ENCODE measurements around the gene ASPDH. TPM values are rescaled to one million over a fixed set of nuclear protein-coding genes. Genes with fewer than 3 reads are reported as not detected.

Gene ASPDH
- polyA plus RNA-seq, 3 donors: not detected

GRCh38 chr19:50517704-50518075 lies 4.0 kb upstream of the ASPDH start:
- WGBS (ENCODE audit: insufficient coverage): 97% methylated on average over 33 of the region's 37 CpGs

GRCh38 chr19:50516964-50517703 lies 3.4 kb upstream of the ASPDH start:
- no peaks in the 10 kb centered on the region for H3K36me3 Mint-ChIP-seq
- 83% methylated on average over 30 of the region's 53 CpGs for WGBS (ENCODE audit: insufficient coverage)
- Histone ChIP-seq H3K36me3 (replicated peaks in 1 of 2; ENCODE audit: control insufficient read depth in 1 of 2, insufficient read depth in 2 of 2, low read length in 2 of 2) (no peaks in the 10 kb centered on the region), H3K27ac (ENCODE audit: low read depth in 1 of 2, low read length in 2 of 2) (no peak overlapping the region), H4K20me1 (ENCODE audit: insufficient read depth, low read length) (no peaks in the 10 kb centered on the region), H3K4me1 (ENCODE audit: control insufficient read depth in 1 of 2, insufficient read depth in 2 of 2, low read length in 2 of 2) (no peaks in the 10 kb centered on the region), H3K27me3 (ENCODE audit: control insufficient read depth in 2 of 2, insufficient read depth in 2 of 2, low read length in 2 of 2) (peaks cover 0 to 6% of the 10 kb centered on the region in 2 donors), H3K4me3 (replicated peaks in 1 of 3; ENCODE audit: low read depth in 2 of 3, low read length in 3 of 3) (no peak overlapping the region), H3K4me2 (replicated peaks; ENCODE audit: extremely low read depth, low read length, poor library complexity, severe bottlenecking) (no peak overlapping the region), H3K79me2 (ENCODE audit: insufficient read depth, low read length) (no peaks in the 10 kb centered on the region), H3K9ac (ENCODE audit: insufficient read depth, low read length, poor library complexity, severe bottlenecking) (no peak overlapping the region), H2AFZ (ENCODE audit: insufficient read depth, low read depth, low read length, poor library complexity, severe bottlenecking) (no peak overlapping the region), H3K9me3 (replicated peaks in 1 of 2; ENCODE audit: control insufficient read depth in 1 of 2, insufficient read depth in 1 of 2, low read length in 2 of 2) (no peaks in the 10 kb centered on the region)
- TF ChIP-seq CTCF (IDR thresholded peaks at IDR 0.05): no peak
- DNase-seq: no peak
- intact Hi-C loops (cut with micrococcal nuclease): no loop called here
- H3K4me3 Mint-ChIP-seq: no peak overlapping the region
- H3K27ac Mint-ChIP-seq: no peak overlapping the region
- peaks cover 18 to 40% (median 24%) of the 10 kb centered on the region in 3 donors for H3K27me3 Mint-ChIP-seq (ENCODE audit: low read depth in 3 of 3)
- H3K4me1 Mint-ChIP-seq: no peaks in the 10 kb centered on the region
- H3K9me3 Mint-ChIP-seq: peaks cover 0 to 8% (median 6%) of the 10 kb centered on the region in 7 donors

More at GRCh38 chr19:50517704-50518075, 4.0 kb upstream of the ASPDH start:
- Histone ChIP-seq H3K4me2 (replicated peaks; ENCODE audit: extremely low read depth, low read length, poor library complexity, severe bottlenecking) (no peak overlapping the region), H3K79me2 (ENCODE audit: insufficient read depth, low read length) (no peaks in the 10 kb centered on the region), H2AFZ (ENCODE audit: insufficient read depth, low read depth, low read length, poor library complexity, severe bottlenecking) (no peak overlapping the region), H3K36me3 (replicated peaks in 1 of 2; ENCODE audit: control insufficient read depth in 1 of 2, insufficient read depth in 2 of 2, low read length in 2 of 2) (no peaks in the 10 kb centered on the region), H3K4me3 (replicated peaks in 1 of 3; ENCODE audit: low read depth in 2 of 3, low read length in 3 of 3) (no peak overlapping the region), H3K27me3 (ENCODE audit: control insufficient read depth in 2 of 2, insufficient read depth in 2 of 2, low read length in 2 of 2) (peaks cover 0 to 6% of the 10 kb centered on the region in 2 donors), H3K9ac (ENCODE audit: insufficient read depth, low read length, poor library complexity, severe bottlenecking) (no peak overlapping the region), H4K20me1 (ENCODE audit: insufficient read depth, low read length) (no peaks in the 10 kb centered on the region), H3K9me3 (replicated peaks in 1 of 2; ENCODE audit: control insufficient read depth in 1 of 2, insufficient read depth in 1 of 2, low read length in 2 of 2) (no peaks in the 10 kb centered on the region), H3K27ac (ENCODE audit: low read depth in 1 of 2, low read length in 2 of 2) (no peak overlapping the region), H3K4me1 (ENCODE audit: control insufficient read depth in 1 of 2, insufficient read depth in 2 of 2, low read length in 2 of 2) (no peaks in the 10 kb centered on the region)
- no peak for TF ChIP-seq CTCF (IDR thresholded peaks at IDR 0.05)
- Mint-ChIP-seq H3K4me1 (no peaks in the 10 kb centered on the region), H3K4me3 (no peak overlapping the region), H3K36me3 (no peaks in the 10 kb centered on the region), H3K9me3 (peaks cover 0 to 8% (median 6%) of the 10 kb centered on the region in 7 donors), H3K27me3 (ENCODE audit: low read depth in 3 of 3) (peaks cover 18 to 39% (median 24%) of the 10 kb centered on the region in 3 donors), H3K27ac (no peak overlapping the region)
- intact Hi-C loops (cut with micrococcal nuclease): no loop called here
- DNase-seq: no peak
